K562 (cell line): Measurements from ENCODE around the gene COL6A2.

Source experiments
- ATF3 ChIP-seq, 2 experiments: fragments of 450-650 bp in 1 of 2; sonication (generic) in 1 of 2; formaldehyde crosslinking in 1 of 2; IDR thresholded peaks in 1 of 2; conservative IDR thresholded peaks in 1 of 2; 2 replicates each; pipeline versions ENCODE4 v1.6.1 to v1.8.1; 2016 to 2023; ENCODE audit warnings: mild to moderate bottlenecking in 2 of 2, moderate library complexity in 2 of 2, inconsistent platforms in 1 of 2, missing genetic modification reagents in 1 of 2
- CTCF ChIP-seq, 3 experiments: IDR thresholded peaks in 2 of 3; conservative IDR thresholded peaks in 1 of 3; 2 replicates each; pipeline ENCODE4 v1.5.1; 2011 to 2012; ENCODE audit warnings: low read length in 3 of 3, mild to moderate bottlenecking in 3 of 3, control low read depth in 2 of 3, improper control_type of control experiment in 1 of 3, inconsistent platforms in 1 of 3, low read depth in 1 of 3, mixed read lengths in 1 of 3, moderate library complexity in 1 of 3; ENCODE audit not compliant: insufficient read depth in 2 of 3
- EP300 ChIP-seq: IDR thresholded peaks from 2 replicates; pipeline ENCODE4 v1.6.1; 2012; ENCODE audit warnings: low read length, improper control_type of control experiment
- GABPA ChIP-seq: fragments of 200-800 bp; sonication (Bioruptor generic); conservative IDR thresholded peaks from 2 replicates; pipeline ENCODE4 v1.6.1; 2016; ENCODE audit warnings: low read depth, missing genetic modification characterization, missing compliant biosample characterization
- HMG20A ChIP-seq: fragments of 450-650 bp; formaldehyde crosslinking; conservative IDR thresholded peaks from 2 replicates; pipeline ENCODE4 v1.4.0; 2020; ENCODE audit warnings: mild to moderate bottlenecking, mixed read lengths
- IRF9 ChIP-seq: fragments of 450-650 bp; IDR thresholded peaks from 2 replicates; pipeline ENCODE4 v1.6.1; 2016; ENCODE audit warnings: missing biosample characterization, missing genetic modification characterization
- MTF1 ChIP-seq: fragments of 250-450 bp; sonication (Bioruptor Pico); IDR thresholded peaks from 2 replicates; pipeline ENCODE4 v1.9.0; 2021; ENCODE audit warnings: moderate library complexity, mild to moderate bottlenecking, inconsistent platforms, borderline replicate concordance
- NCOA6 ChIP-seq: fragments of 450-650 bp; IDR thresholded peaks from 2 replicates; pipeline ENCODE4 v1.6.1; 2017; ENCODE audit warnings: mild to moderate bottlenecking
- SIX5 ChIP-seq, 2 experiments: IDR thresholded peaks; 2 replicates each; pipeline ENCODE4 v1.6.1; 2011; ENCODE audit warnings: low read length in 2 of 2, borderline replicate concordance in 1 of 2, low read depth in 1 of 2, mild to moderate bottlenecking in 1 of 2, moderate library complexity in 1 of 2; ENCODE audit not compliant: insufficient read depth in 1 of 2
- TCF3 ChIP-seq: sonication (generic); formaldehyde crosslinking; IDR thresholded peaks from 2 replicates; pipeline ENCODE4 v1.4.0; 2020; ENCODE audit warnings: mild to moderate bottlenecking, missing genetic modification reagents
- THAP12 ChIP-seq: fragments of 250-450 bp; sonication (Bioruptor Pico); IDR thresholded peaks from 2 replicates; pipeline ENCODE4 v1.9.0; 2021; ENCODE audit warnings: mild to moderate bottlenecking, inconsistent platforms
- THRA ChIP-seq: fragments of 450-650 bp; IDR thresholded peaks from 2 replicates; pipeline ENCODE4 v1.6.1; 2017; ENCODE audit warnings: mild to moderate bottlenecking, moderate library complexity
- ZBTB7A ChIP-seq: IDR thresholded peaks from 2 replicates; pipeline ENCODE4 v1.6.1; 2011; ENCODE audit warnings: low read depth, mild to moderate bottlenecking, low read length, moderate library complexity, borderline replicate concordance; ENCODE audit not compliant: control insufficient read depth
- ZNF239 ChIP-seq: fragments of 250-450 bp; sonication (Bioruptor Pico); IDR thresholded peaks from 2 replicates; pipeline ENCODE4 v1.4.0; 2020; ENCODE audit warnings: mild to moderate bottlenecking

GRCh38 chr21:46104104-46104503 is 6.2 kb downstream of the COL6A2 start:
- TF ChIP-seq ZNF239 (CRISPR knock-in tag), result no peak
- TF ChIP-seq IRF9 (tag), result no peak
- TF ChIP-seq ZBTB7A, result no peak
- no peak for TF ChIP-seq TCF3 (CRISPR knock-in tag)
- no peak for TF ChIP-seq HMG20A
- no peak for TF ChIP-seq CTCF (IDR thresholded peaks at IDR 0.05 in 2 of 3, conservative IDR thresholded peaks at IDR 0.05 in 1 of 3; ENCODE audit: insufficient read depth in 2 of 3, low read depth in 1 of 3, low read length in 3 of 3)
- no peak for TF ChIP-seq GABPA (tag)
- no peak for TF ChIP-seq EP300
- no peak for TF ChIP-seq THAP12
- TF ChIP-seq THRA, result no peak
- TF ChIP-seq MTF1 (CRISPR knock-in tag), result no peak
- TF ChIP-seq NCOA6, result no peak
- no peak for TF ChIP-seq SIX5 (IDR thresholded peaks at IDR 0.05; ENCODE audit: borderline replicate concordance in 1 of 2, insufficient read depth in 1 of 2, low read depth in 1 of 2, low read length in 2 of 2)
- no peak for TF ChIP-seq ATF3 (IDR thresholded peaks at IDR 0.05)
- no peak for TF ChIP-seq ATF3 (CRISPR knock-in tag; conservative IDR thresholded peaks at IDR 0.05)
